ENCODE results near the gene ZKSCAN7. TPM values are rescaled to one million over a fixed set of nuclear protein-coding genes. Genes with fewer than 3 reads are reported as not detected.
A peak's percentile ranks its signal among the peaks of the same experiment; 100 is the strongest.

The ZKSCAN7 gene
- total and polyA plus RNA-seq, 2 of the 13 experiments (the other 11 are each of a cell fraction or from before 2014, with no cell fraction given), result 2.3 to 3.8 TPM

DNA sequence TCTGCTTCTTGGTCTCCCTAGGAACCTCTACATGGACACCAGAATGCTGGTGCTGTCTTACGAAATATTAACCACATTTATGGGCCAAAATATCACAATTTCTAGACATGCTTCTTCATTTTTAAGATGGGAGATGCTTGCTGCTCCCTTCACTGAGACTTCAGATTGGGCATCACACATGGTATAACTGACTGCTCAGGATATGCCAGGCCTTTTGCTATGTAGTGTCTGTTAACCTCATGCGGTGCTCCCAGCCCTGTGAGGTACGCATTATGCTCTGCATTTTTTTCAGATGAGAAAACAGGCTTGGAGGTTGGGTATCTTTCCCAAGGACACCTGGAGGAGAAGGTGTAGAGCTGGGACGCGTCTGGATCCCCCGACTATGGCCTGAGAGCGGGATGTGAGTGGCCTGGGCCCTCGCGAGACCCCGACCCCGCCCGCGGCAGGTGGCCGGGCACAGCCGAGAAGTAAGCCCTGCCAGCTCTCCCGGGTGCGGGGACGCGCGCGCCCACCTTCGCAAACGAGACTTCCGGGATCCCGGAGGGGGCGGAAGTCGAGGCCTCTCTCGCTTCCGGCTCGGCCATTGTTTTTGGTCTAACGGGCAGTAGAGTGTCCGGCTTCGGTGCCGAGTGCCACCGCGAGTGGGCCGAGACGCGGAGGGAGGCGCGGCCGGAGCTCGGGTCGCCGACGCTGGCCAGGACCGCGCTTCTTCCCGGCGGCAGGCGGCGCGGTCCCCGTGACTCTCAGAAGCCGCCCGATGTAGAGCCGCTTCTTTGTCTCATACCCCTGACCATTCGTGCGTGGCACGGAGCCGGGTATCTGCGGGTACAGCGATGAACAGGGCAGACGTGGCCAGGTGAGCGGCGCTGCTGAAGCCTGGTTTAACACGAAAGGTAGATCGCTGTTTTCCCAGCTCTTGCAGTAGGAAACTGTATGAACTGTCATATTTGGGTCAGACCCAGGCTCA is at the start of gene ZKSCAN7 (continued):
- TF ChIP-seq, protein P1, sequence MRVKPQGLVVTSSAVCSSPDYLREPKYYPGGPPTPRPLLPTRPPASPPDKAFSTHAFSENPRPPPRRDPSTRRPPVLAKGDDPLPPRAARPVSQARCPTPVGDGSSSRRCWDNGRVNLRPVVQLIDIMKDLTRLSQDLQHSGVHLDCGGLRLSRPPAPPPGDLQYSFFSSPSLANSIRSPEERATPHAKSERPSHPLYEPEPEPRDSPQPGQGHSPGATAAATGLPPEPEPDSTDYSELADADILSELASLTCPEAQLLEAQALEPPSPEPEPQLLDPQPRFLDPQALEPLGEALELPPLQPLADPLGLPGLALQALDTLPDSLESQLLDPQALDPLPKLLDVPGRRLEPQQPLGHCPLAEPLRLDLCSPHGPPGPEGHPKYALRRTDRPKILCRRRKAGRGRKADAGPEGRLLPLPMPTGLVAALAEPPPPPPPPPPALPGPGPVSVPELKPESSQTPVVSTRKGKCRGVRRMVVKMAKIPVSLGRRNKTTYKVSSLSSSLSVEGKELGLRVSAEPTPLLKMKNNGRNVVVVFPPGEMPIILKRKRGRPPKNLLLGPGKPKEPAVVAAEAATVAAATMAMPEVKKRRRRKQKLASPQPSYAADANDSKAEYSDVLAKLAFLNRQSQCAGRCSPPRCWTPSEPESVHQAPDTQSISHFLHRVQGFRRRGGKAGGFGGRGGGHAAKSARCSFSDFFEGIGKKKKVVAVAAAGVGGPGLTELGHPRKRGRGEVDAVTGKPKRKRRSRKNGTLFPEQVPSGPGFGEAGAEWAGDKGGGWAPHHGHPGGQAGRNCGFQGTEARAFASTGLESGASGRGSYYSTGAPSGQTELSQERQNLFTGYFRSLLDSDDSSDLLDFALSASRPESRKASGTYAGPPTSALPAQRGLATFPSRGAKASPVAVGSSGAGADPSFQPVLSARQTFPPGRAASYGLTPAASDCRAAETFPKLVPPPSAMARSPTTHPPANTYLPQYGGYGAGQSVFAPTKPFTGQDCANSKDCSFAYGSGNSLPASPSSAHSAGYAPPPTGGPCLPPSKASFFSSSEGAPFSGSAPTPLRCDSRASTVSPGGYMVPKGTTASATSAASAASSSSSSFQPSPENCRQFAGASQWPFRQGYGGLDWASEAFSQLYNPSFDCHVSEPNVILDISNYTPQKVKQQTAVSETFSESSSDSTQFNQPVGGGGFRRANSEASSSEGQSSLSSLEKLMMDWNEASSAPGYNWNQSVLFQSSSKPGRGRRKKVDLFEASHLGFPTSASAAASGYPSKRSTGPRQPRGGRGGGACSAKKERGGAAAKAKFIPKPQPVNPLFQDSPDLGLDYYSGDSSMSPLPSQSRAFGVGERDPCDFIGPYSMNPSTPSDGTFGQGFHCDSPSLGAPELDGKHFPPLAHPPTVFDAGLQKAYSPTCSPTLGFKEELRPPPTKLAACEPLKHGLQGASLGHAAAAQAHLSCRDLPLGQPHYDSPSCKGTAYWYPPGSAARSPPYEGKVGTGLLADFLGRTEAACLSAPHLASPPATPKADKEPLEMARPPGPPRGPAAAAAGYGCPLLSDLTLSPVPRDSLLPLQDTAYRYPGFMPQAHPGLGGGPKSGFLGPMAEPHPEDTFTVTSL (CRISPR knock-in tag; IDR thresholded peaks at IDR 0.05; ENCODE audit: borderline replicate concordance), result no peak
- TF ChIP-seq KLF6 (CRISPR knock-in tag; IDR thresholded peaks at IDR 0.05), result no peak
- TF ChIP-seq, protein P2, sequence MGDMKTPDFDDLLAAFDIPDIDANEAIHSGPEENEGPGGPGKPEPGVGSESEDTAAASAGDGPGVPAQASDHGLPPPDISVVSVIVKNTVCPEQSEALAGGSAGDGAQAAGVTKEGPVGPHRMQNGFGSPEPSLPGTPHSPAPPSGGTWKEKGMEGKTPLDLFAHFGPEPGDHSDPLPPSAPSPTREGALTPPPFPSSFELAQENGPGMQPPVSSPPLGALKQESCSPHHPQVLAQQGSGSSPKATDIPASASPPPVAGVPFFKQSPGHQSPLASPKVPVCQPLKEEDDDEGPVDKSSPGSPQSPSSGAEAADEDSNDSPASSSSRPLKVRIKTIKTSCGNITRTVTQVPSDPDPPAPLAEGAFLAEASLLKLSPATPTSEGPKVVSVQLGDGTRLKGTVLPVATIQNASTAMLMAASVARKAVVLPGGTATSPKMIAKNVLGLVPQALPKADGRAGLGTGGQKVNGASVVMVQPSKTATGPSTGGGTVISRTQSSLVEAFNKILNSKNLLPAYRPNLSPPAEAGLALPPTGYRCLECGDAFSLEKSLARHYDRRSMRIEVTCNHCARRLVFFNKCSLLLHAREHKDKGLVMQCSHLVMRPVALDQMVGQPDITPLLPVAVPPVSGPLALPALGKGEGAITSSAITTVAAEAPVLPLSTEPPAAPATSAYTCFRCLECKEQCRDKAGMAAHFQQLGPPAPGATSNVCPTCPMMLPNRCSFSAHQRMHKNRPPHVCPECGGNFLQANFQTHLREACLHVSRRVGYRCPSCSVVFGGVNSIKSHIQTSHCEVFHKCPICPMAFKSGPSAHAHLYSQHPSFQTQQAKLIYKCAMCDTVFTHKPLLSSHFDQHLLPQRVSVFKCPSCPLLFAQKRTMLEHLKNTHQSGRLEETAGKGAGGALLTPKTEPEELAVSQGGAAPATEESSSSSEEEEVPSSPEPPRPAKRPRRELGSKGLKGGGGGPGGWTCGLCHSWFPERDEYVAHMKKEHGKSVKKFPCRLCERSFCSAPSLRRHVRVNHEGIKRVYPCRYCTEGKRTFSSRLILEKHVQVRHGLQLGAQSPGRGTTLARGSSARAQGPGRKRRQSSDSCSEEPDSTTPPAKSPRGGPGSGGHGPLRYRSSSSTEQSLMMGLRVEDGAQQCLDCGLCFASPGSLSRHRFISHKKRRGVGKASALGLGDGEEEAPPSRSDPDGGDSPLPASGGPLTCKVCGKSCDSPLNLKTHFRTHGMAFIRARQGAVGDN (CRISPR knock-in tag; IDR thresholded peaks at IDR 0.05), result peak; percentile 91
- TF ChIP-seq MIER2 (CRISPR knock-in tag; IDR thresholded peaks at IDR 0.05), result no peak
- 0 out of 2 replicates have a peak, but pooled peaks have one; percentile 46 for TF ChIP-seq ZFP82 (CRISPR knock-in tag; IDR thresholded peaks at IDR 0.05; ENCODE audit: borderline replicate concordance)
- 0 out of 2 replicates have a peak, but pooled peaks have one; percentile 32 for TF ChIP-seq ARNT2 (CRISPR knock-in tag; IDR thresholded peaks at IDR 0.05; ENCODE audit: low read depth)
- no peak for TF ChIP-seq ZNF7 (CRISPR knock-in tag; IDR thresholded peaks at IDR 0.05)
- 0 out of 2 replicates have a peak, but pooled peaks have one; percentile 53 for TF ChIP-seq ZNF33B (CRISPR knock-in tag; IDR thresholded peaks at IDR 0.05)
- TF ChIP-seq, protein P3, sequence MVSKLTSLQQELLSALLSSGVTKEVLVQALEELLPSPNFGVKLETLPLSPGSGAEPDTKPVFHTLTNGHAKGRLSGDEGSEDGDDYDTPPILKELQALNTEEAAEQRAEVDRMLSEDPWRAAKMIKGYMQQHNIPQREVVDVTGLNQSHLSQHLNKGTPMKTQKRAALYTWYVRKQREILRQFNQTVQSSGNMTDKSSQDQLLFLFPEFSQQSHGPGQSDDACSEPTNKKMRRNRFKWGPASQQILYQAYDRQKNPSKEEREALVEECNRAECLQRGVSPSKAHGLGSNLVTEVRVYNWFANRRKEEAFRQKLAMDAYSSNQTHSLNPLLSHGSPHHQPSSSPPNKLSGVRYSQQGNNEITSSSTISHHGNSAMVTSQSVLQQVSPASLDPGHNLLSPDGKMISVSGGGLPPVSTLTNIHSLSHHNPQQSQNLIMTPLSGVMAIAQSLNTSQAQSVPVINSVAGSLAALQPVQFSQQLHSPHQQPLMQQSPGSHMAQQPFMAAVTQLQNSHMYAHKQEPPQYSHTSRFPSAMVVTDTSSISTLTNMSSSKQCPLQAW (CRISPR knock-in tag; IDR thresholded peaks at IDR 0.05), result 0 out of 2 replicates have a peak, but pooled peaks have one; percentile 7
- TF ChIP-seq, protein P4, sequence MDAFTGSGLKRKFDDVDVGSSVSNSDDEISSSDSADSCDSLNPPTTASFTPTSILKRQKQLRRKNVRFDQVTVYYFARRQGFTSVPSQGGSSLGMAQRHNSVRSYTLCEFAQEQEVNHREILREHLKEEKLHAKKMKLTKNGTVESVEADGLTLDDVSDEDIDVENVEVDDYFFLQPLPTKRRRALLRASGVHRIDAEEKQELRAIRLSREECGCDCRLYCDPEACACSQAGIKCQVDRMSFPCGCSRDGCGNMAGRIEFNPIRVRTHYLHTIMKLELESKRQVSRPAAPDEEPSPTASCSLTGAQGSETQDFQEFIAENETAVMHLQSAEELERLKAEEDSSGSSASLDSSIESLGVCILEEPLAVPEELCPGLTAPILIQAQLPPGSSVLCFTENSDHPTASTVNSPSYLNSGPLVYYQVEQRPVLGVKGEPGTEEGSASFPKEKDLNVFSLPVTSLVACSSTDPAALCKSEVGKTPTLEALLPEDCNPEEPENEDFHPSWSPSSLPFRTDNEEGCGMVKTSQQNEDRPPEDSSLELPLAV (CRISPR knock-in tag; conservative IDR thresholded peaks at IDR 0.05; ENCODE audit: low read depth), result 0 out of 2 replicates have a peak, but pooled peaks have one; percentile 53
- TF ChIP-seq, protein P5, sequence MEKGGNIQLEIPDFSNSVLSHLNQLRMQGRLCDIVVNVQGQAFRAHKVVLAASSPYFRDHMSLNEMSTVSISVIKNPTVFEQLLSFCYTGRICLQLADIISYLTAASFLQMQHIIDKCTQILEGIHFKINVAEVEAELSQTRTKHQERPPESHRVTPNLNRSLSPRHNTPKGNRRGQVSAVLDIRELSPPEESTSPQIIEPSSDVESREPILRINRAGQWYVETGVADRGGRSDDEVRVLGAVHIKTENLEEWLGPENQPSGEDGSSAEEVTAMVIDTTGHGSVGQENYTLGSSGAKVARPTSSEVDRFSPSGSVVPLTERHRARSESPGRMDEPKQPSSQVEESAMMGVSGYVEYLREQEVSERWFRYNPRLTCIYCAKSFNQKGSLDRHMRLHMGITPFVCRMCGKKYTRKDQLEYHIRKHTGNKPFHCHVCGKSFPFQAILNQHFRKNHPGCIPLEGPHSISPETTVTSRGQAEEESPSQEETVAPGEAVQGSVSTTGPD (CRISPR knock-in tag; IDR thresholded peaks at IDR 0.05), result no peak
- TF ChIP-seq RBM39 (IDR thresholded peaks at IDR 0.05; ENCODE audit: low read depth, low read length, poor library complexity, severe bottlenecking), result no peak
